Limb (tissue), 2 donors: Measurements from ENCODE around the gene GNB1.

Experiments used
- DNase-seq, 2 donors: peaks; one replicate each; pipeline ENCODE4 v3.0.0-alpha.2; 2016; ENCODE audit errors: extremely low spot score in 2 of 2

GNB1 gene

DNA sequence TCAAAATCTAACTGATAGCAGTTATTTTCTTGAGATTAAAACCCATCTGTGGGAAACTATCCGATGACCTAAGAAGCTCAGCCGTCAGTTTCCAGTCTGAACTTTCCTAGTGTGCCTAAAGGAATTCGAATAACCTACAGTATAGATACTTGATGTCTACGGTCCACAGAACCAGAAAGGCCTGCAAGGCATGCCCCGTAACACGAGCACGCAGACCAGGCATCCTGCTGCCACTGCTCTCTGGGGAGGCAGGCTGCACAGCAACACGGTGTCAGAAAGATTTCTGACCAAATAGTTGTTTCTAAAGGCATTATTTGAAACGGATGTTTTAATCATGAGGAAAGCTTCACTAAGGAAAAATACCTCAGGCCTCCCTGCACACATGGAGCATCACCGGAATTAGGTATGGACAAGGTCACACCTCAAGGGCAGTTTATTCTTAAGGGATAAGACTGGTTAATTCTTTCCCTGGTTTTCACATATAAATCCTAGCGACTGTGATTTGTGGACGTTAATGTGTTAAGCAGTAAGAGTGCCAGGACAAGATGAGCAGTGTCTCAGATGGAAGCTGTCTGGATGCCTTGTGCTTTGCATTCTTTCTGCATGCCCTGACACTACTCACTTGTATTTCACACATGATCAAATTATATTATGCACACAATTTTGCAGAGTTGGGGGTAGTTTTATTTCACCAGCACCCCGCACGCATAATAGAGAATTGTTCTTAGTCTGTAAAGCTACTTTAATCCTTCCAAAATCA, 63.6 kb downstream of the GNB1 start:
- DNase-seq = no peak

GRCh38 chr1:1826356-1827088, 64.4 kb downstream of the GNB1 start:
- DNase-seq = no peak

GRCh38 chr1:1825217-1825616, 65.7 kb downstream of the GNB1 start:
- no peak for DNase-seq

GRCh38 chr1:1819762-1820161, 71.1 kb downstream of the GNB1 start:
- DNase-seq = no peak

GRCh38 chr1:1817221-1817620, 73.7 kb downstream of the GNB1 start:
- no peak for DNase-seq

DNA sequence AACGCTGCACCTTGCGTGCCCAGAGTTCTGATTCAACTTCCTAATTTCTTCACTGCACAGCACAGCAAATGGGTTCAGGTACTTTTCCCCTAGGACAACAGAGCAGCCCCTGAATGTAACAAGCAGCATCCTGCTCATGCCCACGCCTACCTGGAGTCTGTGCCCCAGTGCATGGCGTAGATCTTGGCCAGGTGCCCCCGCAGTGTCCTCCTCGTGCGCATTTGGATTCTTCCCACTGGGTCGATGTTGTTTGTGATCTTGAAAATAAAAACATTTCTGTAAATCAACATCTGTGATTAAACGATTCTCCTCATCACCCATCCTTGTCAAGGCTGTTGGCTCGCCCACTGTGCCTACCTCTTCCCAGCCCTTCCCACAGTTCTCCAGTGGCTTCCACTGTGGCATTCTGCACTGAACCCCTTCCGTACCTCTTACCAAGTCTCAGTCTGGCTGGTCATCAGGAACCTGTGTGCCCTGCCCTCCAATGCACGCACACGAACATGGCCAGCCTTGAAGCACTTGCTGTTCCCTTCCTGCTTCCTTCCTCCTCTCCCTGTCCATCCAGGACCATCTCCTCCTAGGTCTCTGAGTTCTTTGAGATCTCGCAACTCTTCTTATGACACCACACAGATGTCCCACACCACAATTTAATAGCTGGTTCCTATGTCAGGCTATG, 75.1 kb downstream of the GNB1 start:
- no peak for DNase-seq

GRCh38 chr1:1809489-1809888, 81.4 kb downstream of the GNB1 start:
- no peak for DNase-seq

- no peak for DNase-seq
These were observed 82.7 kb downstream of the GNB1 start for GRCh38 chr1:1808206-1808605.

DNA sequence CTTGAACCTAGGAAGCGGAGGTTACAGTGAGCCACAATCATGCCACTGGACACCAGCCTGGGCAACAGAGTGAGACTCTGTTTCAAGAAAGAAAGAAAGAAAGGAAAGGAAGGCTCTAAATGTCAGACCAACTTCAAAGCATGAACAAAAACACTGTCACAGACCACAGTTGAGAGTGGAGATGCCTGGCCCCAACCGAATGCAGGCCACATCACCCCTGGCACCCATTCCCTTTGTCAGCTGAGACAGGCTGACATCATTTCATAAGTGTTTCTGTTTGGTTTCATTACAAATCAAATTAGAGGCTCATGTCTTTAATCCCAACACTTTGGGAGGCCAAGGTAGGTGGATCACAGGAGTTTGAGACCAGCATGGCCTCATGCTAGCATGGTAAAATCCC, 84.0 kb downstream of the GNB1 start:
- DNase-seq = no peak

DNA sequence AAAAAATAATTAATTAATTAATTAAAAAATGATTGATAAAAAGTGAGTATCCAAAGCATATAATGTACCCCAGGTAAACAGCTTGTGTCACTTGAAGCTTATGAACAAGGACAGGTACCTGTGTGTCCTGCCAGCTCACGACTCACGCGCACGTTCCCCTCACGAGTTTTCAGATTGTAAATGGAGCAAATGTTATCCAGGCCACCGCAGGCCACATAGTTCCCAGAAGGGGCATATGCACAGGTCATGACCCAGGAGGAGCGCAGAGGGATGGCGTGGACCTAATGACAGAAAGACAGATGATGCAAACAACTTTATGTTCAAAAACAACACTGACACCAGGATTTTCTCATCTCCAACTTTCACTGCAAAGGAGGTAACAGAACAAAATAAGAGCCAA, 86.6 kb downstream of the GNB1 start:
- DNase-seq = no peak

- DNase-seq = no peak
These were observed 88.0 kb downstream of the GNB1 start for GRCh38 chr1:1802871-1803270.

DNA sequence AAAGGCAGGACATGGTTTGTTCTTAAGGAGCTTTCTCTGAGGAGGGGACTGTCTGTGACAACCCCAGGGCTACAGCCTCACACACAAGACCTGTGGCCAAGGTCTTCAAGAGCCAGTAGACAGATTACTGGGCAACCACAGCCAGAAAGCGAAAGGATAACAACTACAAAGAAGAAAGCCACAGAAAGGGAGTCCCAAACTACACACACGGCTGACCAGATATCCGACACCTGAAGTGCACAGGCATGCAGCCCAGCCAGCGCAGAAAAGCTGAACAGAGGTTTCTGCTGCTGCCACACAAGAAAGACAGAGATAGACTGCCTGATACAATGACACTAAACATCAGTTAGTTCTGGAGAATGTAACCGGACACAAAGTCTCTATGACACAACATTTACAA, 91.2 kb downstream of the GNB1 start:
- no peak for DNase-seq

DNA sequence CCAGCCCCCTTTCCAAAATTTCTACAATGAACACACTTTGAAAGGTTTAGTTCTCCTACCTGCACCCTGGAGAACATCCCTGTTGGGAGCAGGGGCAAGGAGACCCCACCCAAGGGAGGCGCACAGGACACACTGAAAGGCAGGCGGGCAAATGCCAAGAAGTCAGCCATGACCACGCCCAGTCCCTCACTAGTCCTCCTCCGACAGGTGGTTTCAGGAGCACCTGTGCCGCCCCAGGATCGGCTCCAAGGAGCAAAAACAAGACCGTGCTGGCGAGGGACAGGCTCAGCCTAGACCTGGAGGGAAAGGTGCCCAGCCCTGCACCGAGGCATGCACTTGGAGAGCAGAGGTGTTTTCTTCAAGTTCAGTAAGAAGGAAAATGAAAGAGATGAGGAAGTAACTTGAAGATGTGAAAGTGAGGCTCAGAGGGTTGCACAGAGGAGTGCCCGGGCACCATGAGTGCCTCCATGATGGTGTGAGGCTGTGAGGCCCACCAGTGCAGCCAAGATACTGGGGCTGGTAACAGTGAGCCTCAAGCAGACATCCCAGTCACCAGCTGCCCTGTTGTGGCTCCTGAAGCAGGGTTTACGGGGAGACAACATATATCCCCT, 93.1 kb downstream of the GNB1 start:
- DNase-seq = no peak

- no peak for DNase-seq
These were observed 94.4 kb downstream of the GNB1 start for GRCh38 chr1:1796466-1796865.

GRCh38 chr1:1794999-1795398, 95.9 kb downstream of the GNB1 start:
- no peak for DNase-seq

DNA sequence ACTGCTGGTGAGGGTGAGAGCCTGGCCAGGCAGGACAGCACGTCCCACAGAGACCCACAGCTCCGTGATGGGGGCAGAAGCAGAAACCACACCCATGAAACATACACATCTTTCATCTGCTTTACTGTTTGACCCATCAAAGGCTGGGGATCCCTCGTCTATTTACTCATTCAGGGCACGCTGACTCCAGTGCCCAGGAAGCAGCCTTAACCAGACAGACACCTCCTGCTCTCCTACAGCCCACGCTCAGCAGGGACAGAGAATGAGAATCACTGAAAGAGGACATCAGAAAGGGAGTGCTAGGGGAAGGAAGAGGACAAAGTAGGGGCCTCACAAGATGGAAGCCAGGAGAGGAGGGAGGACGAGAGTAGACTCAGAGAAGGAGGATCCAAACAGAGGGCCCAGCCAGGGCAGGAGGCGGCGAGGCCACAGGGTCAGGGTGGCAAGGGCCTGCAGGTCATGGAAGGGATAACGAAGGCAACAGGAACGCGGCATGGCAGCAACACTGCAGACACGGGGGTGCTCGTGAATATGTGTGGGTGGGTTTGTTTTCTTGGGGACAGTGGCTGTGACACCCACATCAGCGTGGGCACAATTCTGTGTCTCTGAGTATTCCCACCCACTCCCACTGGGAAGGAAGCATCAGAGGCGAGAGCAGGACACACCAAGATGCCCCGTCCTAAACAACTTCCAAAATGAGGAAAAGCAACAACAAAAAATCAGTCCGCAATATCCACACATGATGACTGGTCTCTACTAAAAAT, 97.2 kb downstream of the GNB1 start:
- DNase-seq = no peak

DNA sequence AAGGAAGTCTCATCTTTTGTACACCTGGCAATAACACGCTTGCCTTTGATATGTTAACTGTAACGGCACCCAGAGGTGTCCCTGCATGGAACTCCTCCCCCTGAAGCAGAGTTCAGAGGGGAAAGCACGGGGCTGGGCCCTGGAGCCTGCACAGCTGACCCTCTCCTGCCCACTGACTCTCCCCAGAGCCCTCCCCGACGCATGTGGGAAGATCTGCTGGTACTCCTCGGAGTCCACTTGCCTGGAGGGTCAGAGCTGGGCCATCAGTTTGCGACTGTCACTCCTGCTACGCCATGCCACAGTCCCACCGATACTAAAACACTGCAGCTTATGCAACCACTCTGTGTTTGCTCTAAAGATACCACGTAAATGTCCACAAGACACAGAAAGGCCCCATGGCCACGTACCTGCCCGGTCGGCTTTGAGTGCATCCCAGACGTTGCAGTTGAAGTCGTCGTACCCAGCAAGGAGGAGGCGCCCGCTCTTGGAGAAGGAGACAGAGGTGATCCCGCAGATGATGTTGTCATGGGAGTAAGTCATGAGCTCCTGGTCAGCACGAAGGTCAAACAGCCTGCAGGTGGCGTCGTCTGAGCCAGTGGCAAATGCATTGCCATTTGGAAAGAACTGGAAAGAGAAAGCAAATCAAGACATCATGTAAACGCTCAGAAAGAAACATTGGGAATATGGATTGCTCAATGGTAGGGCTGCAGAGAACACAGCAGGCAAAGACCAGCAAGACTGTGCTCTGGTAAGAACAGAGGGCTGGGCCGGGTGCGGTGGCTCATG, 102.0 kb downstream of the GNB1 start:
- no peak for DNase-seq

- DNase-seq = no peak
These were observed 102.8 kb downstream of the GNB1 start for GRCh38 chr1:1788136-1788535.

- DNase-seq = no peak
These were observed 103.9 kb downstream of the GNB1 start for GRCh38 chr1:1786836-1787605.

GRCh38 chr1:1785666-1786065, 105.2 kb downstream of the GNB1 start:
- DNase-seq = no peak
